Activated effector memory CD4-positive, alpha-beta T cell treated with anti-CD3 and anti-CD28 coated beads, Interleukin-2, amount 50 U/mL, for 16 hours (primary cell): ENCODE measurements around the gene AP5B1.
A peak's percentile ranks its signal among the peaks of the same experiment; 100 is the strongest.

ENCODE experiments used
- DNase-seq: peaks from one replicate; pipeline ENCODE4 v3.0.0-alpha.2; 2020

The AP5B1 gene

GRCh38 chr11:65798882-65799281 is 18.1 kb upstream of the AP5B1 start:
- DNase-seq, result no peak

GRCh38 chr11:65797711-65798110 is 16.9 kb upstream of the AP5B1 start:
- DNase-seq, result no peak

- no peak for DNase-seq
These were observed 16.2 kb upstream of the AP5B1 start for GRCh38 chr11:65796726-65797601.

GRCh38 chr11:65794570-65795510 is 14.1 kb upstream of the AP5B1 start:
- no peak for DNase-seq

GRCh38 chr11:65793625-65794400 is 13.0 kb upstream of the AP5B1 start:
- no peak for DNase-seq

- no peak for DNase-seq
These were observed 12.4 kb upstream of the AP5B1 start for GRCh38 chr11:65793144-65793581.

- no peak for DNase-seq
These were observed 11.7 kb upstream of the AP5B1 start for GRCh38 chr11:65792456-65792855.

GRCh38 chr11:65791719-65792213 is 11.0 kb upstream of the AP5B1 start:
- DNase-seq, result peak; percentile 81

GRCh38 chr11:65790902-65791650 is 10.3 kb upstream of the AP5B1 start:
- DNase-seq, result no peak

GRCh38 chr11:65790104-65790901 is 9.5 kb upstream of the AP5B1 start:
- no peak for DNase-seq

GRCh38 chr11:65789230-65790103 is 8.7 kb upstream of the AP5B1 start:
- no peak for DNase-seq

- DNase-seq, result no peak
These were observed 8.0 kb upstream of the AP5B1 start for GRCh38 chr11:65788821-65789220.

GRCh38 chr11:65787649-65788622 is 7.2 kb upstream of the AP5B1 start:
- DNase-seq, result no peak

- DNase-seq, result peak; percentile 76
These were observed 6.2 kb upstream of the AP5B1 start, which contains the start of gene OVOL1 for GRCh38 chr11:65786786-65787636. OVOL1 (plus strand) TSS chr11:65787063; CDS start chr11:65787374, 311 bp downstream.

- peak; percentile 73 for DNase-seq
These were observed 5.4 kb upstream of the AP5B1 start for GRCh38 chr11:65786008-65786785.

- DNase-seq, result no peak
These were observed 4.7 kb upstream of the AP5B1 start for GRCh38 chr11:65785319-65786007.
